NT2/D1 (cell line): ENCODE measurements around the gene SULT1A2.
"Not testable (repeated sequence)": the region's sequence is repeated elsewhere in the genome, so short reads cannot be mapped to it uniquely, and the experiment has no call there.

Experiments used
- DNase-seq: peaks from one replicate; pipeline ENCODE4 v3.0.0-alpha.2; 2011; ENCODE audit warnings: low read depth, low spot score
- H3K27me3 ChIP-seq: 2 replicates; pipeline ENCODE4 v1.6.0; 2011; ENCODE audit warnings: mild to moderate bottlenecking; ENCODE audit not compliant: insufficient read length, insufficient read depth
- H3K36me3 ChIP-seq: 2 replicates; pipeline ENCODE4 v1.6.1; 2011; ENCODE audit warnings: mild to moderate bottlenecking, low read length, mixed read lengths; ENCODE audit not compliant: insufficient read depth, insufficient read length
- H3K4me1 ChIP-seq: 2 replicates; pipeline ENCODE4 v1.5.1; 2011; ENCODE audit not compliant: insufficient read depth, insufficient read length
- H3K4me3 ChIP-seq: 2 replicates; pipeline ENCODE4 v1.5.1; 2011; ENCODE audit warnings: low read depth; ENCODE audit not compliant: insufficient read length
- H3K9ac ChIP-seq: 2 replicates; pipeline ENCODE4 v1.6.0; 2011; ENCODE audit warnings: low read depth; ENCODE audit not compliant: insufficient read length
- H3K9me3 ChIP-seq: 2 replicates; pipeline ENCODE4 v1.5.1; 2011; ENCODE audit warnings: mild to moderate bottlenecking, low read length; ENCODE audit not compliant: insufficient read depth
- SUZ12 ChIP-seq: IDR thresholded peaks from 2 replicates; pipeline ENCODE4 v1.6.1; 2011; ENCODE audit not compliant: insufficient read length, insufficient read depth; ENCODE audit errors: extremely low read depth
- YY1 ChIP-seq: IDR thresholded peaks from 2 replicates; pipeline ENCODE4 v1.6.1; 2011; ENCODE audit not compliant: insufficient read length, insufficient read depth
- ZNF274 ChIP-seq: IDR thresholded peaks from 2 replicates; pipeline ENCODE4 v1.6.1; 2011; ENCODE audit warnings: mild to moderate bottlenecking, low read depth, low read length

SULT1A2 gene

DNA sequence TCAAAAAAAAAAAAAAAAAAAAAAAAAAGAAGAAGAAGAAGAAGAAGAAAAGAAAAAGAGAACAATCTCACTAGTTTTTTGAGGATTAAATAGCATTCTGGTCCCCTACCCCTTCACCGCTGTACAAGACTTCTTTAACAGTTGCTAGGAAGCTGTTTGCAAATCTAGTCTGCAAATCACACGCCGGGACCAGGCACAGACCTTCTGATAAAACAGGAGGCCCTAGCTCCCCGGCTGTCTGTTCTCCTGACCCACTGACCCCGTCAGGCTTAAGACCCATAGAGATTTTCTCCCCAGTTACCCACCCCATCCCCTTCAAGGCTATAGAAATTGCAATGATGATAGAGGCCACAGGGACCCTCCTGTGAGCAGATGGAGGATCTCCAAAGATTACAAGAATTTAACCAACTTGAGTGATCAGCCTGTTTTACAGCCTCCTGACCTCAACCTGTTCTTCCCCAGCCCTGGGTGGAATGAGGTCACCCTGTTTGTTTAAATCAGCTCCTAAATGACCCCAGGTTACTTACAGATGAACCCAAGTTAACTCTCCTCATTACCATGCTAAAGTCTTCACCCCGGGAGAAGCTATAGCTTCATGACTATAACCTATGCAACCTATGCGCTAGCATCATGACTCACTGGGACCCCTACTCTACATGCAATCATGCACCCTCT is 24.8 kb upstream of the SULT1A2 start:
- H3K9ac ChIP-seq, result no peak overlapping the region

DNA sequence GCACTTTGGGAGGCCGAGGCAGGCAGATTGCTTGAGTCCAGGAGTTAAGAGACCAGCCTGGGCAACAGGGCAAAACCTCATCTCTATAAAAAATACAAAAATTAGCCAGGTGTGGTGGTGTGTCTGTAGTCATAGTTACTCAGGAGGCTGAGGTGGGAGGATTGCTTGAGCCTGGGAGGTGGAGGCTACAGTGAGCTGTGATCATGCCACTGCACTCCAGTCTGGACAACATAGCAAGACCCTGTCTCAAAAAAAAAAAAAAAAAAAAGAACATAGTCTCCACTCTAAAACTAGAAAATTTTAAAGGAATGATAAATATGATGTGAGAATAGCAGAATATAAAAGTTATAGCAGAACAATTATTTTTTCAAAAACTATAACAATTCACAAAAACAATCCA is 23.5 kb upstream of the SULT1A2 start:
- not testable (repeated sequence) for H3K4me1 ChIP-seq

More for the DNA sequence above, 24.8 kb upstream of the SULT1A2 start:
- Histone ChIP-seq H3K4me3 (no peak overlapping the region), H3K36me3 (no peaks in the 10 kb centered on the region), H3K27me3 (no peaks in the 10 kb centered on the region), H3K9me3 (no peaks in the 10 kb centered on the region), H3K4me1 (peaks cover 7% of the 10 kb centered on the region)
- TF ChIP-seq YY1, result no peak
- TF ChIP-seq ZNF274, result no peak
- TF ChIP-seq SUZ12, result no peak
- no peak for DNase-seq

DNA sequence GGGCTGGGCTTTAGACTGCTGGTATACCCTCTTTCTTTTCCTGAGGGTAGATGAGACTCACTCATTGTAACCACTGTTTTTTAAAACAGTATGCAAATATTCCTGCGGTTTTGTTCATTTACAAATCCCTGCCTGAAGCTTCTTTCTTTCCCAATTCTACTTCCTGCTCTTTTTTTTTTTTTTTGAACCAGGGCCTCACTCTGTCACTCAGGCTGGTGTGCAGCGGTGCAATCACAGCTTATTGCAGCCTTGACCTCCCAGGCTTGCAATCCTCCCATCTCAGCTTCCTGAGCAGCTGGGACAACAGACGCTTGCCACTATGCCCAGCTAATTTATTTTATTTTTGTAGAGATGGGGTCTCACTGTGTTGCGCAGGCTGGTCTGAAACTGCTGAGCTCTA is 21.0 kb upstream of the SULT1A2 start:
- Histone ChIP-seq H3K9me3 (no peaks in the 10 kb centered on the region), H3K4me3 (no peak overlapping the region), H3K27me3 (no peaks in the 10 kb centered on the region), H3K9ac (peak overlapping the region; percentile 15), H3K4me1 (peaks cover 3% of the 10 kb centered on the region), H3K36me3 (no peaks in the 10 kb centered on the region)
- TF ChIP-seq YY1, result no peak
- TF ChIP-seq ZNF274, result no peak
- TF ChIP-seq SUZ12, result no peak
- no peak for DNase-seq

More for the DNA sequence above, 23.5 kb upstream of the SULT1A2 start:
- H3K9me3 ChIP-seq, H3K9ac ChIP-seq, H3K27me3 ChIP-seq, H3K36me3 ChIP-seq, H3K4me3 ChIP-seq, DNase-seq: not testable (repeated sequence)

DNA sequence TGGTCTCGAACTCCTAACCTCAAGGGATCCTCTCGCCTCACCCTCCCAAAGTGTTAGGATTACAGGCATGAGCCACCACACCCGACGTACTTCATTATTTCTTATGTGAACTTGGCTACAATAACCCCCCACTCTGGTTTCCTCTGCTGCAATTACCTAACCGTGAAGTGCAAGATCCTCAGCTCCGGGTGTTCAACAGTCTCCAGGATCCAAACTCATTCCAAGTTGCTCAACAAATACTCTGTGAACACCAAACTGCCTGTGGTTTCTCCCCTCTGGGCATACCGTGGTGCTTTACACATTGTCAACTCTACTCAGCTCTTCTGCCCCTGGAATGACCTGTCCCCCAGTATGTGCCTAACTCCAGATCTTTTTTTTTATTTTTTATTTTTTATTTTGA is 19.8 kb upstream of the SULT1A2 start:
- H3K9ac ChIP-seq, result no peak overlapping the region
- no peaks in the 10 kb centered on the region for H3K4me1 ChIP-seq

DNA sequence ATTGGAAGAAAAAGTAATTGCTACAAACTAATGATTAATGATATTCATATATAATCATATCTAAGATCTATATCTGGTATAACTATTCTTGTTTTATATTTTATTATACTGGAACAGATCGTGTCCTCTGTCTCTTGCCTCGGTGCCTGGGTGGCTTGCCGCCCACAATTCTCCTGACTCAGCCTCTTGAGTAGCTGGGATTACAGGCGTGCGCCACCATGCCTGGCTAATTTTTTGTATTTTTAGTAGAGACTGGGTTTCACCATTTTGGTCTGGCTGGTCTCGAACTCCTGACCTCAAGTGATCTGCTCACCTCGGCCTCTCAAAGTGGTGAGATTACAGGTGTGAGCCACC is 19.4 kb upstream of the SULT1A2 start:
- H3K4me3 ChIP-seq, H3K9me3 ChIP-seq, H3K9ac ChIP-seq, H3K36me3 ChIP-seq, H3K27me3 ChIP-seq, H3K4me1 ChIP-seq, DNase-seq: not testable (repeated sequence)

More for the DNA sequence above, 19.8 kb upstream of the SULT1A2 start:
- Histone ChIP-seq H3K27me3 (no peaks in the 10 kb centered on the region), H3K4me3 (no peak overlapping the region), H3K9me3 (no peaks in the 10 kb centered on the region), H3K36me3 (no peaks in the 10 kb centered on the region)
- DNase-seq, result no peak
- TF ChIP-seq ZNF274 (no peak), SUZ12 (no peak), YY1 (no peak)

DNA sequence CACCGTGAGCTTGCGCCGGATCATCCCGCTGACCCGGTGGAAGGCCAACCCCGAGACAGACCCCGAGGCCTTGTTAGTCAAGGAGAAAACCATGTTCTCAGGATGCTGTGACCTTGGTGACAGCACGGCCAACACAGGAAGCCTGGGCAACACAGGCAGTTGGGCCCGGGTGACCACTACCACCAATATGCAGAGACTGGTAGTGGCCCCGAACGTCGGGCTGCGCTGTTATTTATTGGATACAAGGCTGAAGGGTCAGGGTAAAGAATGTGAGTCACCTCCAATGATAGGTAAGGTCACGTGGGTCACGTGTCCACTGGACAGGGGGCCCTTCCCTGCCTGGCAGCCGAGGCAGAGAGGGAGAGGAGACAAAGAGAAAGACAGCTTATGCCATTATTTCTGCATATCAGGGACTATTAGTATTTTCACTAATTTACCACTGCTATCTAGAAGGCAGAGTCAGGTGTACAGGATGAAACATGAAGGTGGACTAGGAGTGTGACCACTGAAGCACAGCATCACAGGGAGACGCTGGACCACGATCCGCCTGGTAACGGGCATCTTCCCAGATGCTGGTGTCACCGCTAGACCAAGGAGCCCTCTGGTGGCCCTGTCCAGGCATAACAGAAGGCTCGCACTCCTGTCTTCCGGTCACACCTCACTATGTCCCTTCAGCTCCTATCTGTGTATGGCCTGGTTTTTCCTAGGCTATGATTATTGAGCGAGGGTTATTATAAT is 18.8 kb upstream of the SULT1A2 start:
- DNase-seq, H3K27me3 ChIP-seq, H3K4me1 ChIP-seq, H3K4me3 ChIP-seq, H3K9ac ChIP-seq, H3K36me3 ChIP-seq, H3K9me3 ChIP-seq: not testable (repeated sequence)

DNA sequence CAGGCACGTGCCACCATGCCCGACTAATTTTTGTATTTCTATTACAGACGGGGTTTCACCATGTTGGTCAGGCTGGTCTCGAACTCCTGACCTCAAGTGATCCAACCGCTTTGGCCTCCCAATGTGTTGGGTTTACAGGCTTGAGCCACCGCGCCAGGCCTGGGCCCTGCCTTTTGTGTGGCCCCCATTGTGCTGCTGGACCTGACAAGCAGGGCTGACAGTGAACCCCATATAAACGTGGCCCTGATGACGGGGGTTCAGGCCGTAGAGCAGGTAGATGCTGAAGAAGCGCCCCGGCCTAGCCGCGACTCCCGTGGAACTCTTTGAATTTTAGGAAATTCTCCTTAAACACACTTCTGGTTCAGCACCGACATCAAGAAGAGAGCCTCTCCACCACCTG is 17.7 kb upstream of the SULT1A2 start:
- DNase-seq, H3K36me3 ChIP-seq, H3K27me3 ChIP-seq, H3K9ac ChIP-seq, H3K4me3 ChIP-seq, H3K9me3 ChIP-seq: not testable (repeated sequence)
- peaks cover 14% of the 10 kb centered on the region for H3K4me1 ChIP-seq

DNA sequence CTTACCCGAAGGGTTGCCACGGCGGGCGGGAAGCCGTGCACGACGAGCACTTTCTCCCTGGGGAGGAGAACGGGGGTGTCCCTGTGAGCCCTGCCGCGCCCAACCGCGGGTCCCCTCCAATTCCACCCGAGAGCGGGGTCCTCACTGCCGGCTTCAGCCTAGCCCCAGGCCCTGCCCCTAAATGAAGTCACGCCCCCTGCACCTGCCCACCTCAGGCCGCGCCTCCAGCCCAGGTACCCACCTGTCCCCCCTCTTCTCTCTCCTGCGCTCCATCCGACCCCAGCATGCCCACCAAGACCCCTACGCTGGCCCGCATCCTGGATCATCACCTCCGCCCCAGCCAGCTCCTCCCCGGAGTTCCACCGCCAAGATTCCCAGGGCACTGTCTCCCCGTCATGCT is 17.1 kb upstream of the SULT1A2 start:
- not testable (repeated sequence) for DNase-seq, H3K4me3 ChIP-seq

DNA sequence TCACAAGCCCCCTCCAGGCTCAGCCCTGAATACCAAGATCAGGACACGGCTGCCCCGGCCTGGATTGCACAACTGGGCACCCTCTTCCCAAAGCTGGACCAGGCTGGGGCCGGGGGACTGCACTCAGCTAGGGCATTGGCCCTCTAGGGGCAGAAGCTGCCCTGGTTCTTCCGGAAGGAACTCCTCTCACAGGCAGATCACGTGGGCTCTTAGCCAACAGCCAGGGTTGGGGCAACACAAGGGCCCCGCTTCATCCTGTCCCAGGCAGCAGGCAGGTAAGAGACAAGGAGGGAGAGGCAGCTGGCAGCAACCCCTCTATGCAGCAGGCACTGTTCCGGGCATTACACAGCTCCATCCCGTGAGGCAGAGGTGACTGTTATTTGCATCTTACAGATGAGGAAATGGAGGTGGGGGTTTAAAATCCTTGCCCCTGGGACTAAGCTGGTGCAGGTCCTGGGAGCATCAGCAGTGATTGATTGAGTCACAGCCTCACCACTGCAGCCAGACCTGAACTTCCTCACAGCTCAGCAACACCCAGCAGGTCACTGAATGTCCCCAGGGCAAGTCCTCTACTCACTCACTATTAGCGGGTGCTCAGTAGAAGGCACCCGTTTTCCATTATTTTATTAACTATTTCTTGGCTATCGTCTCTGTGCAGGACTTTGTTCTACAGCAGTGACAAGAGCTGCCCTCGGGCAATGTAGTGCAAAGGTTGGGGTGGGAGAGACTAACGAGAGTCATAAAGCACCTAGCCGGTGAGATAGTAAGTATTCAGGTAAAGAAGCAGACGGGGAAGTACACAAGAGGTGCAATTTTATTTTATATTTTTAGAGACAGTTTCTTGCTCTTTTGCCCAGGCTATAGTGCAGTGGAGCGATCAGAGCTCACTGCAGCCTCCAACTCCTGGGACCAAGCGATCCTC is 15.8 kb upstream of the SULT1A2 start:
- not testable (repeated sequence) for H3K27me3 ChIP-seq, H3K9me3 ChIP-seq, DNase-seq, H3K4me3 ChIP-seq, H3K9ac ChIP-seq, H3K36me3 ChIP-seq
- H3K4me1 ChIP-seq, result peaks cover 20% of the 10 kb centered on the region

More for the DNA sequence above, 17.1 kb upstream of the SULT1A2 start:
- H3K36me3 ChIP-seq, H3K9me3 ChIP-seq, H3K9ac ChIP-seq, H3K27me3 ChIP-seq: not testable (repeated sequence)
- H3K4me1 ChIP-seq, result peaks cover 20% of the 10 kb centered on the region
